GM21825 (cell line): ENCODE measurements around the gene EDNRA.

ENCODE experiments used
- ATAC-seq: cut with Tn5 transposase; IDR thresholded peaks from one replicate; pipeline ENCODE4 v1.9.1; 2021; ENCODE audit warnings: mild to moderate bottlenecking, moderate library complexity; ENCODE audit not compliant: unreplicated experiment

The EDNRA gene

GRCh38 chr4:147496500-147496899 is 15.6 kb downstream of the EDNRA start:
- ATAC-seq = no peak

GRCh38 chr4:147498031-147498660 is 17.2 kb downstream of the EDNRA start:
- ATAC-seq = no peak

DNA sequence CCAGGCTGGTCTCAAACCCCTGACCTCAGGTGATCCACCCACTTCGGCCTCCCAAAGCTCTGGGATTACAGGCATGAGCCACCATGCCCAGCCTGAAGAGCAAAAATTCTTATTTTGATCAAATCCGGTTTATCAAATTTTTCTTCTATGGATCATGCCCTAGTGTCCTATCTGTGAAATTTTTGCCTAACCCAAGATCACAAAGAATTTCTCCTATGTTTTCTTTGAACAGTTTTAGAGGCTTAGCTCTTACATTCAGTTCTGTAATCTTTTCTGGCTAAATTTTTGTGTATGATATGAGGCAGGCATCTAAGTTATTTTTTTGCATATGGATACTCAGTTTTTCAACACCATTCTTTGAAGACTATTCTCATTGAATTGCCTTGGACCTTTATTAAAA is 27.4 kb downstream of the EDNRA start:
- no peak for ATAC-seq

DNA sequence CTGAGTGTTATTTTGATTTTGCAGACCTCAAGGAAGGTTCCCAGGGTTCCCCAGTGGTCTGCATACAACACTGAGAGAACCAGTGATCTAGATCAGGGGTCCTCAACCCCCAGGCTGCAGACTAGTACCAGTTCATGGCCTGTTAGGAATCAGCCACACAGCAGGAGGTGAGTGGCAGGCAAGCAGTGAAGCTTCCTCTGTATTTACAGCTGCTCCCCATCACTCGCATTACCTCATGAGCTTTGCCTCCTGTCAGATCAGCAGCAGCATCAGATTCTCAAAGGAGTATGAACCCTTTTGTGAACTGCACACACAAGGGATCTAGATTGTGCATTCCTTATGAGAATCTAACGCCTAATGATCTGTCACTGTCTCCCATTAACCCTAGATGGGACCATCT is 28.5 kb downstream of the EDNRA start:
- ATAC-seq = no peak

- no peak for ATAC-seq
Measured at GRCh38 chr4:147510962-147511668, 30.2 kb downstream of the EDNRA start.

DNA sequence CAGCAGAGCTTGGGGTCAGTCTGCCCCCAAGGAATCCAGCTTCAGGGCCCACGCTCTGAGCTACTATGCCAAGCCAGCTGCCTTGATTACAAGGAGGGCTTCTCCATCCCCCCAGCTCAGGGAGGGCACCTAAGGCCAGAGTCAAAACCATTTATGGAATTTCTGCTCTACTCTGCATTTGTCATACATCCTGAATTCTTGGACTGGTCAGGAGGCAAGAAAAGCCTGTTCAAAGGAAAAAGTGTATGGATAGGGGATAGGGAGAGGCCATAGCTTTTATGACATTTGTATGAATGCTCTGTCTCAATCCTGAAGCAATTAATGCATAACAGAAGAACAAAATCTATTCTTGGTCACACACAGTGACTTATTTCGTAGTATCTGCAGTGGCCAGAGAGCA is 32.2 kb downstream of the EDNRA start:
- ATAC-seq = no peak

GRCh38 chr4:147513952-147514351 is 33.1 kb downstream of the EDNRA start:
- ATAC-seq = no peak

- no peak for ATAC-seq
Measured at GRCh38 chr4:147515220-147515936, 34.5 kb downstream of the EDNRA start.

DNA sequence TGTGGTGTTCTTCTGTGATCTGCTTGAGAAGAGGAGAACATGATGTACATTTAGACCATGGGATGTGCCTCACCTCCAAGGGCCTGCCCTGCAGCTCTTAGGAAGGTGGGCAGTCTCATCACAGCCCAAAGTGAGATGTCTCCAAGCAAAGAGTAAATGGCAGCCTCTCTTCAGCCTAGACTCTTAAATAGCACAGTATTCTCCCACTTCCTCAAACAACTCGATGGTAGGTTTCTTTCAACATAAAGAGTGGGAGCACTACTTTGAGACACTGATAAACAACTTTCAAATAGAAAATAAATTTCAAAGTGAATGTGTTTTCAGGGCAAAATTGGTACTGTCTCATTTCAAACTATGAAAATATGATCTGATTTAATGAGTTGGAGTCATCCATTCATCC is 35.2 kb downstream of the EDNRA start:
- no peak for ATAC-seq

DNA sequence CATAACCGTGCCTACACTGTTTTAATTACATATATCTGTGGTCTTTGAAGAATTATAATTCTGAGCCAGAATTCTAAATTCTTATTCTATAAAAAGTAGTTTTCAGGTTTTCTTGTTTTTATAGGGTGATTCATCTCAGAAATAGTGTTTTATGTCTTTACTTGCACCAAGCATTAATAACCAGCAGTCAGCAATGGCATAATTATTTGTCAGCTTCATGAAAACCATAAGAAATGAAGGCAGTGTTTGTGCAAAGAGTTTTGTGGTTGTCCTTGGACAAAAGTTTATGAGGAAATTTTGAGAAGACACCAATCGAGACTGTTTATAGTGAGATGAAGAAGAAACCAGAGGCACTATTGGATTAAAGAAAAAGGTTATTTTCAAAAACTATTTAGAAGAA is 37.2 kb downstream of the EDNRA start:
- no peak for ATAC-seq

- ATAC-seq = peak; percentile 95
Measured at GRCh38 chr4:147518846-147519767, 38.2 kb downstream of the EDNRA start.

DNA sequence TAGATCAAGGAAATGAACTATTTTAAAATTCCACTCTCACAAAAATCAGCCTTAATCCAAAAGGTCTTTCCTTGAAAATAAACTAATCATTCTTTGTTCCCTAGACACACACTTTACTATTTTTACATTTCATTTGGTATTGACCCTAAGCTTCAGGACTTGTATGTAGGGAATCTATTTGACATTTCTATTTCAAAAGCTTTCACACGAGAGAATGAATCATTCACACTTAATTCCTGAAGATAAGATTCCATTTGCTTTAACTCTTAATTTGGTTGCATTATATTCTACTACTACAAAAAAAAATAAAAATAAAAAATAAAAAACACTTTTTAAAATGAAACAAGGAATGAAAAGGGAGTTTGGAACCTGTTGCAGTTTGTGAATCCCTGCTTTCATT is 43.7 kb downstream of the EDNRA start:
- ATAC-seq = no peak

GRCh38 chr4:147525494-147526271 is 44.8 kb downstream of the EDNRA start:
- ATAC-seq = no peak

GRCh38 chr4:147526272-147526654 is 45.4 kb downstream of the EDNRA start:
- no peak for ATAC-seq

GRCh38 chr4:147528054-147528453 is 47.2 kb downstream of the EDNRA start:
- no peak for ATAC-seq

DNA sequence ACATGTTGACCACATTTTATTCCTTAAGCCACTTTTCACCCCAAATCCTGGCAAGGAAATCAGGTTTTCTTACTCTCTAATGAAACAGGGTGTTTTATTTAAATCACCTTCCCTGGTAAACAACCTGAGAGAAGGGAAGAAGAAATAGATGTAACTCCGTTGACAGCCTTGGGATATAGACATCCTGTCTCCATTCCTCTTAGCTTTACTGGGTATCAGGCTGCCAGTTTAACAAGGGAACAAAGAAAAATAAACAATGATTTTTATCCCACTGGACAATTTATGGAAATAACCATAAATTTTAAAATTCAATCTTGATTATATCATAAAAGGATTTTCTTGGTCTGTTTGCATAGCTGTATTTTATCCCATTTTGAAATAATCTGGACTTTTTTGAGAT is 49.2 kb downstream of the EDNRA start:
- no peak for ATAC-seq

GRCh38 chr4:147530723-147531122 is 49.8 kb downstream of the EDNRA start:
- ATAC-seq = no peak

DNA sequence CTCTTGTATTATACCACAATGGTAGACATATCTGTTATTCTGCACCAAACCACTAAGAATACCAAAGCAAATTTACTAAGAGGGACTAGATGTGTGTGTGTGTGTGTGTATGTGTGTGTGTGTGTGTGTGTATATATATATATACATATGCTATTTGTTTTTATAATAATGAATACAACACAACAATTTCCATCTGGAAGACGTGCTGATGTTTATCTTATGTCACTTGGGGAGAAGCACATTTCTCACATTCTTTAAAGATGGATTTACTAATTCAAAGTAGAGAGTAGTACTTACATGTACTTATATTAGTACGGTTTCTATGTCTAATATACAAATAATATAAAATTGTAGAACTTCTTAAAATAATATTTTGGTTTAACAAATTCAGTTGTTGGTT is 52.0 kb downstream of the EDNRA start:
- no peak for ATAC-seq

DNA sequence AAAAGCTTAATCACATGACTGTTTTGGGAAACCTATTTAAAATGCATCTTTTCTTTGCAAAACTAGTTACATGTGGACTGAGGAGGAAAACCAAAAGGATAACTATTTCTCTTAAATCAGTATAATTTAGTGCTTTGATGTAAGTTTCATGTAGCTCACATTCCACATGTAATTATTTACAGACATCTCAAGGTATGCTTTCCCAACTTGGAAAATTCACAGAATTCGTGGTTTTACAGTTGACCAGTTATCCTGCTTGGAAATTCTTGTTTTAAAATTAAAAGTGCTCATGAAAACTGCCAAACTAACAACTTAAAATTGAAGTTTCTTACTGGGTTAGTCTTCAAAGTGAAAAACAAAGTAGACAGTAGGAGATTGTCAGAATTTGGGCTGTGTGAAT is 52.4 kb downstream of the EDNRA start:
- no peak for ATAC-seq

- no peak for ATAC-seq
Measured at GRCh38 chr4:147535124-147535523, 54.2 kb downstream of the EDNRA start.
